GM12864 (cell line): ENCODE data around the gene CD200.
A peak's percentile ranks its signal among the peaks of the same experiment; 100 is the strongest.

Experiments
- DNase-seq: peaks from one replicate; pipeline ENCODE4 v3.0.0-alpha.2; 2011; ENCODE audit warnings: low read depth
- H3K4me3 ChIP-seq: 2 replicates; pipeline ENCODE4 v1.5.1; 2011; ENCODE audit warnings: mild to moderate bottlenecking, low read depth, low read length, control low read depth
- CTCF ChIP-seq: IDR thresholded peaks from 2 replicates; pipeline ENCODE4 v1.5.1; 2011; ENCODE audit warnings: low read depth, mild to moderate bottlenecking, moderate library complexity, low read length, control low read depth, inconsistent platforms; ENCODE audit errors: missing control alignments

The CD200 gene

DNA sequence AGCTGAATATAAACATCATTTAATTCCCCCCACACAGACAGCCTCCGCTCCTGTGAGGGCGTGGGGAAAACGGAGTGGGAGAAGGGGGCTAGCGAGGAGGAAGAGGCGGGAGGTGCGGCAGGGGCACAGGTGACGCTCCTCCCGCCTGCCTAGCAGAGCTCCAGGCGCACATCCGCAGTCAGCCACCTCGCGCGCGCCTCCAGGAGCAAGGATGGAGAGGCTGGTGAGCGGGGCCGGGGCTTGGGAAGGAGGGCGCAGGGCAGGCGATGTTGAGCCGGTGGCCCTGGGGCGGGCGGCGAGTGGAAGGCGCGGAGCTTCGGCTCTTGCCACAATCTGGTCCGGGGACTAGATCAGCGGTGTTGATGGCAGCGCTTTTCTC, at the start of gene CD200:
CD200 (plus strand) TSS at position 155 of the 379 bp plus-strand sequence; CDS start at position 212, 57 bp downstream.
- no peak for DNase-seq
- TF ChIP-seq CTCF = no peak
- H3K4me3 ChIP-seq = peak within 1 kb of the TSS; percentile 71

DNA sequence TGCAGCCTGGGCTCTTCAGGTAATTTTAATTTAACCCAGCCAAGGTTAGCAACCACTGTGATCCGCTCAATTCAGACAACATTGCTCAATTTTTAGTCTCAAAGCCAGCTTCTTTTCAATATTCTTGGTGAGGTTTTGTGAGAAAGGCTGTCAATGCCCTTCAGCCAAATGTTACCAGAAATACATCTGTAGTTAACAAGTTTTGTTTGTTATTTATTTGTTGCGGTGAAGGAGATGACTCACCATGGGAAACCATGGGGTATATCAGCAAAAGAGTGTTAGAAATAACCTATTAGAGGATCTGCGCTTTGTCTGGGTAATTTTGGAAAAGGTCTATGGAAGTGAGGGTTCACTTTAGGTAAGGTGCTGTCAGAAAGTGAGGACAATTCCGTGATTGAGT, 43.9 kb upstream of the CD200 start:
- no peak for TF ChIP-seq CTCF
- no peak for DNase-seq
- no peak overlapping the region for H3K4me3 ChIP-seq

GRCh38 chr3:112293368-112294321, 39.3 kb upstream of the CD200 start, which contains the start of gene SLC9C1:
SLC9C1 (minus strand) TSS chr3:112294216; CDS start chr3:112286791, 7,425 bp downstream.
- peak; percentile 67 for DNase-seq
- H3K4me3 ChIP-seq = peak within 1 kb of the TSS; percentile 52
- peak; percentile 65 for TF ChIP-seq CTCF

DNA sequence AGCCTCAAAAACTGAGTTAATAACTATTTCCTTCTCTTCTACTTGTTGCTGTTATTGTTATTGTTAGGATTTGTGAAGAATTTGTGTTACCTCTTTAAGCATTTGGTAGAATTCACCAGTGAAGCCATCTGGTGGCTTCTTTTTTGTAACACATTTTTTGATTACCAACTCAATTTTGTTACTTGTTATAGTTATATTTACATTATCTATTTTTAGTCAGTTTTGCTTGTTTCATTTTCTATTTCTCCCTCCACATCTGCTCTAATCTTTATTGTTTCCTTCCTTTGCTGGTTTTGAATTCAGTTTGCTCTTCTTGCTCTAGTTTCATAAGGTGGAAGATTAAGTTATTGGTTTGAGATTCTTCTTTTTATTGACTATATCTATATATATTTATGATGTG, 35.2 kb upstream of the CD200 start:
- H3K4me3 ChIP-seq = no peak overlapping the region; the same call in 1 of the 2 replicates
- no peak for TF ChIP-seq CTCF
- peak; percentile 37 for DNase-seq

DNA sequence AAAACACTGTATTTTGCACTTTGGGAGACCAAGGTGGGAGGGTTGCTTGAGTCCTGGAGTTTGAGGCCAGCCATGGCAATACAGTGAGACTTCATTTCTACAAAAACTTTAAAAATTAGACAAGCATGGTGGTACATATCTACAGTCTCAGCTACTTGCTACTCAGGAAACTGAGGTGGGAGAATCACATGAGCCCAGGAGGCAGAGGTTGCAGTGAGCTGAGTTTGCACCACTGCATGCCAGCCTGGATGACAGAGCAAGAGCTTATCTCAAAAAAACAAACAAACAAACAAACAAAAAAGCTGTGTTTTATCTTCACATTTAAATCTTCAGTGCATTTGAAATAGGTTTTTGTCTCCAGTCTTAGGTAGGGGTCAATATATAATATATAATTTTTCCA, 34.2 kb upstream of the CD200 start:
- no peak overlapping the region for H3K4me3 ChIP-seq
- no peak for DNase-seq
- no peak for TF ChIP-seq CTCF

- H3K4me3 ChIP-seq = no peak overlapping the region
- TF ChIP-seq CTCF = no peak
- no peak for DNase-seq
These were observed 30.7 kb upstream of the CD200 start for GRCh38 chr3:112302150-112302830.
